ENCODE results near the gene FHIT.

The FHIT gene

GRCh38 chr3:59783468-59783988, 1467.7 kb downstream of the FHIT start:
- TF ChIP-seq SIN3A (IDR thresholded peaks at IDR 0.05; ENCODE audit: borderline replicate concordance, insufficient read depth, low read length) (no peak), FOXP2 (optimal IDR thresholded peaks at IDR 0.05; ENCODE audit: borderline replicate concordance, extremely low read depth, extremely low read length, insufficient read depth) (no peak), TAF1 (IDR thresholded peaks at IDR 0.05; ENCODE audit: borderline replicate concordance, insufficient read depth, low read length) (no peak), POLR2AphosphoS5 (IDR thresholded peaks at IDR 0.05; ENCODE audit: low read depth, low read length) (no peak), REST (IDR thresholded peaks at IDR 0.05; ENCODE audit: insufficient read depth in 1 of 2, low read depth in 2 of 2, low read length in 2 of 2) (no peak)

GRCh38 chr3:59782664-59783063, 1468.6 kb downstream of the FHIT start:
- TF ChIP-seq SIN3A (IDR thresholded peaks at IDR 0.05; ENCODE audit: borderline replicate concordance, insufficient read depth, low read length) (no peak), REST (IDR thresholded peaks at IDR 0.05; ENCODE audit: insufficient read depth in 1 of 2, low read depth in 2 of 2, low read length in 2 of 2) (no peak), POLR2AphosphoS5 (IDR thresholded peaks at IDR 0.05; ENCODE audit: low read depth, low read length) (no peak)

- no peak for TF ChIP-seq TAF1 (IDR thresholded peaks at IDR 0.05; ENCODE audit: borderline replicate concordance, insufficient read depth, low read length)
- no peak for TF ChIP-seq POLR2AphosphoS5 (IDR thresholded peaks at IDR 0.05; ENCODE audit: low read depth, low read length)
- TF ChIP-seq FOXP2 (optimal IDR thresholded peaks at IDR 0.05; ENCODE audit: borderline replicate concordance, extremely low read depth, extremely low read length, insufficient read depth): no peak
- TF ChIP-seq REST (IDR thresholded peaks at IDR 0.05; ENCODE audit: insufficient read depth in 1 of 2, low read depth in 2 of 2, low read length in 2 of 2): no peak
- TF ChIP-seq SIN3A (IDR thresholded peaks at IDR 0.05; ENCODE audit: borderline replicate concordance, insufficient read depth, low read length): no peak
Observed at GRCh38 chr3:59780209-59780608, 1471.0 kb downstream of the FHIT start.

GRCh38 chr3:59779260-59779659, 1472.0 kb downstream of the FHIT start:
- TF ChIP-seq REST (IDR thresholded peaks at IDR 0.05; ENCODE audit: insufficient read depth in 1 of 2, low read depth in 2 of 2, low read length in 2 of 2) (no peak), FOXP2 (optimal IDR thresholded peaks at IDR 0.05; ENCODE audit: borderline replicate concordance, extremely low read depth, extremely low read length, insufficient read depth) (no peak), POLR2AphosphoS5 (IDR thresholded peaks at IDR 0.05; ENCODE audit: low read depth, low read length) (no peak), SIN3A (IDR thresholded peaks at IDR 0.05; ENCODE audit: borderline replicate concordance, insufficient read depth, low read length) (no peak), TAF1 (IDR thresholded peaks at IDR 0.05; ENCODE audit: borderline replicate concordance, insufficient read depth, low read length) (no peak)

GRCh38 chr3:59777667-59778077, 1473.6 kb downstream of the FHIT start:
- TF ChIP-seq FOXP2 (optimal IDR thresholded peaks at IDR 0.05; ENCODE audit: borderline replicate concordance, extremely low read depth, extremely low read length, insufficient read depth) (no peak), REST (IDR thresholded peaks at IDR 0.05; ENCODE audit: insufficient read depth in 1 of 2, low read depth in 2 of 2, low read length in 2 of 2) (no peak), POLR2AphosphoS5 (IDR thresholded peaks at IDR 0.05; ENCODE audit: low read depth, low read length) (no peak), SIN3A (IDR thresholded peaks at IDR 0.05; ENCODE audit: borderline replicate concordance, insufficient read depth, low read length) (no peak), TAF1 (IDR thresholded peaks at IDR 0.05; ENCODE audit: borderline replicate concordance, insufficient read depth, low read length) (no peak)
